Lung (tissue), 12 donors: ENCODE data around the gene TMED3. TPM values are rescaled to one million over a fixed set of nuclear protein-coding genes. Genes with fewer than 3 reads are reported as not detected.
A peak's percentile ranks its signal among the peaks of the same experiment; 100 is the strongest.

Experiments
- ATAC-seq: fragments of 200-7000 bp; cut with Tn5 transposase; one replicate; pipeline ENCODE4 v1.9.1; 2020; ENCODE audit warnings: moderate number of reproducible peaks; ENCODE audit not compliant: insufficient read depth, low FRiP score
- DNase-seq, 3 donors: peaks; one replicate each; pipeline ENCODE4 v3.0.0-alpha.2; 2013 to 2017
- H3K27ac ChIP-seq, 2 donors: one replicate each; pipeline ENCODE4 v1.5.1; 2013; ENCODE audit warnings: mild to moderate bottlenecking in 2 of 2, moderate library complexity in 2 of 2, control low read depth in 1 of 2, inconsistent platforms in 1 of 2, low read depth in 1 of 2, low read length in 1 of 2
- H3K27me3 ChIP-seq, 3 donors: one replicate each; pipeline ENCODE4 v1.5.1; 2013; ENCODE audit warnings: low read length in 2 of 3; ENCODE audit not compliant: control insufficient read depth in 3 of 3, insufficient read depth in 3 of 3
- H3K36me3 ChIP-seq, 4 donors: one replicate each; pipeline ENCODE4 v1.5.1; 2013; ENCODE audit warnings: low read length in 4 of 4, mild to moderate bottlenecking in 1 of 4, moderate library complexity in 1 of 4; ENCODE audit not compliant: control insufficient read depth in 4 of 4, insufficient read depth in 4 of 4
- H3K4me1 ChIP-seq, 5 donors: one replicate each; pipeline ENCODE4 v1.5.1; 2013; ENCODE audit warnings: low read length in 5 of 5, mild to moderate bottlenecking in 2 of 5, moderate library complexity in 1 of 5; ENCODE audit not compliant: control insufficient read depth in 5 of 5, insufficient read depth in 5 of 5
- H3K4me3 ChIP-seq: one replicate; pipeline ENCODE4 v1.5.1; 2013; ENCODE audit warnings: mild to moderate bottlenecking, control low read depth, moderate library complexity
- H3K9ac ChIP-seq, 2 donors: one replicate each; pipeline ENCODE4 v1.5.1; 2013; ENCODE audit warnings: low read length in 2 of 2, control low read depth in 1 of 2; ENCODE audit not compliant: insufficient read depth in 1 of 2
- H3K9me3 ChIP-seq, 4 donors: one replicate each; pipeline ENCODE4 v1.5.1; 2013; ENCODE audit warnings: low read length in 3 of 4, mild to moderate bottlenecking in 1 of 4, moderate library complexity in 1 of 4; ENCODE audit not compliant: control insufficient read depth in 4 of 4, insufficient read depth in 3 of 4
- CTCF ChIP-seq: IDR thresholded peaks from 2 replicates; pipeline ENCODE4 v1.5.1; 2012; ENCODE audit warnings: mild to moderate bottlenecking; ENCODE audit errors: control extremely low read depth, extremely low read depth
- WGBS, 2 donors: extraction: QIAGEN DNeasy Blood & Tissue Kit; methylation state at CpG; one replicate each; pipeline ENCODE4 v1.1.7; 2013; 5-methylcytosine and 5-hydroxymethylcytosine counted together
- polyA plus RNA-seq, 2 donors: library from polyadenylated mRNA; stranded (reverse); fragments of 200-250 nt; gene quantifications; one replicate each; pipeline ENCODE4 v1.2.1, GENCODE V29; 2013
- total RNA-seq, 2 donors: library from RNA; depleted of rRNA in 1 of 2; stranded (reverse); fragments of >200 nt in 1 of 2; gene quantifications; one replicate each; pipeline ENCODE4 v1.2.1, GENCODE V29; 2014 to 2021
- donor health status: control.
- donor health status: control.
- donor health status: Bipolar disorder and iron deficiency.
- donor health status: healthy.
- donor health status: DM: yes; HTN: yes; CAD: no.

The TMED3 gene
- total and polyA plus RNA-seq, 4 donors, result 45.2 to 88.2 (median 68.9) TPM

GRCh38 chr15:79307251-79307650 lies 3.7 kb upstream of the TMED3 start:
- Histone ChIP-seq H3K9ac (no peak overlapping the region), H3K27me3 (peaks cover 0 to 38% (median 19%) of the 10 kb centered on the region in 3 donors), H3K36me3 (no peaks in the 10 kb centered on the region), H3K4me3 (no peak overlapping the region), H3K27ac (no peak overlapping the region), H3K4me1 (peaks cover 3 to 14% (median 5%) of the 10 kb centered on the region in 5 donors), H3K9me3 (no peaks in the 10 kb centered on the region)
- ATAC-seq (no peak), DNase-seq (no peak)
- no peak for TF ChIP-seq CTCF
- WGBS, 2 donors, result 49 to 71% methylated on average over 4 of the region's 4 CpGs

DNA sequence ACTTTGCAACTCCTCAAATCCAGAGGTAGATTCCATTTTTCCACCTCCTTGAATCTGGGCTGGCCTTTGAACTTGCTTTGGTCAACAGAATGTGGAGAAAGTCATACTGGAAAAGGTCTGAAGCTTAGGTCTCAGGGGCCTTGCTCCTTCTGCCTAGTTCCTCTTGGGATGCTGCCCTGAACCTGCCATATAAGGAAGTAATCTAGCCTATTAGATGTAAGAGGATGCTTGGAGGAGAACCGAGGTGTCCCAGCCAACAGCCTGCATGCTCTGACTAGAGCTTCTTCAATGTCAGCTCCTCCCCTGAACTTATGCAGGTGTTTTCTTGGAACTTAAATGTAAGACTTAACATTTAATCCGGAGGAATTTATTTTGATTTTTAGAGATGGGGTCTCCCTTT lies 2.0 kb upstream of the TMED3 start:
- WGBS, 2 donors, result 39 to 50% methylated on average over 2 of the region's 2 CpGs
- Histone ChIP-seq H3K27me3 (peaks cover 0 to 30% (median 18%) of the 10 kb centered on the region in 3 donors), H3K27ac (no peak overlapping the region), H3K36me3 (peaks cover 3 to 4% (median 3%) of the 10 kb centered on the region in 4 donors), H3K4me3 (no peak overlapping the region), H3K4me1 (peaks cover 3 to 14% (median 6%) of the 10 kb centered on the region in 5 donors), H3K9me3 (no peaks in the 10 kb centered on the region), H3K9ac (no peak overlapping the region)
- no peak for ATAC-seq
- DNase-seq, result no peak
- no peak for TF ChIP-seq CTCF

- Histone ChIP-seq H3K9ac (no peak overlapping the region), H3K4me3 (no peak overlapping the region), H3K4me1 (peaks cover 3 to 14% (median 6%) of the 10 kb centered on the region in 5 donors), H3K36me3 (peaks cover 9 to 16% (median 11%) of the 10 kb centered on the region in 4 donors), H3K27me3 (peaks cover 0 to 23% (median 10%) of the 10 kb centered on the region in 3 donors), H3K27ac (no peak overlapping the region), H3K9me3 (no peaks in the 10 kb centered on the region)
- WGBS, 2 donors, result 1 to 3% methylated on average over 8 to 17 of the region's 17 CpGs
- DNase-seq (no peak), ATAC-seq (peak; percentile 23)
- no peak for TF ChIP-seq CTCF
Observed at GRCh38 chr15:79310612-79310984, 314 bp upstream of the TMED3 start.
